Midbrain (tissue), 1 donor: ENCODE data around the gene MYO9B.
"Not testable (repeated sequence)": the region's sequence is repeated elsewhere in the genome, so short reads cannot be mapped to it uniquely, and the experiment has no call there.

Experiments
- DNase-seq: peaks from one replicate; lab custom pipeline; 2025; lab: John Stamatoyannopoulos, UW

The MYO9B gene

GRCh38 chr19:17091758-17092333, 16.3 kb downstream of the MYO9B start:
- DNase-seq, result no peak

GRCh38 chr19:17092696-17093095, 17.1 kb downstream of the MYO9B start:
- no peak for DNase-seq

GRCh38 chr19:17094694-17095093, 19.1 kb downstream of the MYO9B start:
- not testable (repeated sequence) for DNase-seq

GRCh38 chr19:17095141-17095919, 19.8 kb downstream of the MYO9B start:
- DNase-seq, result no peak

- DNase-seq, result no peak
Observed at GRCh38 chr19:17097593-17098126, 22.1 kb downstream of the MYO9B start.

GRCh38 chr19:17098326-17098725, 22.7 kb downstream of the MYO9B start:
- DNase-seq, result no peak

GRCh38 chr19:17101686-17102628, 26.4 kb downstream of the MYO9B start:
- DNase-seq, result no peak

- DNase-seq, result peak; percentile 7
Observed at GRCh38 chr19:17103177-17103576, 27.6 kb downstream of the MYO9B start.

GRCh38 chr19:17104679-17105078, 29.1 kb downstream of the MYO9B start:
- no peak for DNase-seq

- no peak for DNase-seq
Observed at GRCh38 chr19:17105556-17105955, 30.0 kb downstream of the MYO9B start.

- not testable (repeated sequence) for DNase-seq
Observed at GRCh38 chr19:17106964-17107363, 31.4 kb downstream of the MYO9B start.

GRCh38 chr19:17107546-17108452, 32.2 kb downstream of the MYO9B start:
- DNase-seq, result no peak

- no peak for DNase-seq
Observed at GRCh38 chr19:17108453-17108784, 32.8 kb downstream of the MYO9B start.

GRCh38 chr19:17109300-17109699, 33.7 kb downstream of the MYO9B start:
- no peak for DNase-seq

- peak; percentile 39 for DNase-seq
Observed at GRCh38 chr19:17109962-17110598, 34.5 kb downstream of the MYO9B start.

- no peak for DNase-seq
Observed at GRCh38 chr19:17110599-17110966, 35.0 kb downstream of the MYO9B start.

GRCh38 chr19:17111766-17112165, 36.2 kb downstream of the MYO9B start:
- no peak for DNase-seq

GRCh38 chr19:17112271-17112670, 36.7 kb downstream of the MYO9B start:
- DNase-seq, result no peak

GRCh38 chr19:17112700-17113099, 37.1 kb downstream of the MYO9B start:
- DNase-seq, result no peak

GRCh38 chr19:17113127-17113785, 37.7 kb downstream of the MYO9B start:
- no peak for DNase-seq
